ELR (cell line): ENCODE results near the gene ANG.

Experiments used
- DNase-seq: peaks from one replicate; pipeline ENCODE4 v3.0.0-alpha.2; 2015; ENCODE audit warnings: low read depth

The ANG gene

GRCh38 chr14:20676072-20676471 lies 12.5 kb upstream of the ANG start:
- no peak for DNase-seq

DNA sequence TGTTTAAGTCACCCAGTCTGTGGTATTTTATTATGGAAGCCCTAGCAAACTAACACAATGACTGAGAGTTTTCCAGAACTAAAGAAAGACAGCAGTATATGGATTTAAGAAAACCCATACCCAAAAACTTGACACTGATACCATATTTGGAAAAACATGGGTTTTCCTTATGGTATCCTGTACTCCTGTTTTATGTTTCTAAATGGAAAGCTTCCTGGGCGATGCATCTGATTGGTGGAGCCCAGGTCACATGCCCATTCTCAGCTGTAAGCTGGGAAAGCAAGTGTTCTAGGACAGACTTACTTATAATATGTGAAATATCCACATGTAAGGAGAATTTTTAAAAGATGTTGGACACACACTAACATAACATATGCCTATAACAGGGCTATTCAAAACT lies 8.7 kb upstream of the ANG start:
- peak; percentile 56 for DNase-seq

DNA sequence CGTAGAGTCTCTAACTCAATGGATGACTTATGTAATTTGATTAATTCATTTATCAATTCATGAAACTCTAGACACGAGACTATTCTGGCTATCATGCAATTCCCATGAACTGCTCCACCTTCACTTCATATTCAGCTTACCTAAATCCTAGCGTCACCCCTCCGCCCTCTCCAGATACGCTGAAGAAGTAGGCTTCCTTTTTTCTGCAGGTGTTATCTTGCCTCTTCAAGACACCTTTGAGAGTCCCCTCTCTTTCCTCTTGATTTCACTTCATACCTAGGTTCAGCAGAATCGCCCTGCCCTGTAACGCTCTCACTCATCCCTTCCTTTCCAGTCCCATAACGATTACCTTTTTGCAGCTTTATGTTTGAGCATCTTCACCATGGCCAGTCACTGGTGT lies 8.2 kb upstream of the ANG start:
- DNase-seq, result no peak

GRCh38 chr14:20680843-20681347 lies 7.7 kb upstream of the ANG start:
- no peak for DNase-seq

- DNase-seq, result peak; percentile 82
Measured at GRCh38 chr14:20681348-20682126, 7.0 kb upstream of the ANG start.

- DNase-seq, result no peak
Measured at GRCh38 chr14:20682127-20682434, 6.5 kb upstream of the ANG start.

DNA sequence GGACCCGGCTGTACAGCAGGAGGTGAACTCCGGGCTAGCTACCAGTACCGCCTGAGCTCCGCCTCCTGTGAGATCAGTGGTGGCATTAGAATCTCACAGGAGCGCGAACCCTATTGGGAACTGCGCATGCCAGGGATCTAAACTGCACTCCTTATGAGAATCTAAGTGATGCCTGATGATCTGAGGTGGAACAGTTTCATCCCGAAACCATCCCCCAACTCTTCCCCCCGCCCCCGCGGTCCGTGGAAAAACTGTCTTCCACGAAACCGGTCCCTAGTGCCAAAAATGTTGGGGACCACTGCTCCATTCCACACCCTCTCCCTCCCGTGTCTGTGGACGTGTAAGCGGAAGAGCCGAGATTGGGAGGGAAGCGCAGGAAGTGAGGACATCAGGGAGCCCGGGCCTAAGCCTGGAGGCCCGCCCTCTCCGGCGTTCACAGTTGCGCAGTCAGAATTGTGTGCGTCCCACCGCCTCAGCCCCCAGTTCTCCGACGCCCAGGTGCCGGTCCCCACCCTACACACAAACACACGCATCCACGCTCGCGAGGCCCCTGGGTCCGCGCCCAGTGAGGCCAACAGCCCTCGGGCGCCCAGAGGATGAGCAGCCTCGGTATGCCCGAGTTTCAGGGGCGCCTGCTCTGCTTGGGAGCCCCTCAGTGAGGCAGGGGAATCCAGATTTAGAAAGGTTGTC lies 6.0 kb upstream of the ANG start:
- peak; percentile 90 for DNase-seq

DNA sequence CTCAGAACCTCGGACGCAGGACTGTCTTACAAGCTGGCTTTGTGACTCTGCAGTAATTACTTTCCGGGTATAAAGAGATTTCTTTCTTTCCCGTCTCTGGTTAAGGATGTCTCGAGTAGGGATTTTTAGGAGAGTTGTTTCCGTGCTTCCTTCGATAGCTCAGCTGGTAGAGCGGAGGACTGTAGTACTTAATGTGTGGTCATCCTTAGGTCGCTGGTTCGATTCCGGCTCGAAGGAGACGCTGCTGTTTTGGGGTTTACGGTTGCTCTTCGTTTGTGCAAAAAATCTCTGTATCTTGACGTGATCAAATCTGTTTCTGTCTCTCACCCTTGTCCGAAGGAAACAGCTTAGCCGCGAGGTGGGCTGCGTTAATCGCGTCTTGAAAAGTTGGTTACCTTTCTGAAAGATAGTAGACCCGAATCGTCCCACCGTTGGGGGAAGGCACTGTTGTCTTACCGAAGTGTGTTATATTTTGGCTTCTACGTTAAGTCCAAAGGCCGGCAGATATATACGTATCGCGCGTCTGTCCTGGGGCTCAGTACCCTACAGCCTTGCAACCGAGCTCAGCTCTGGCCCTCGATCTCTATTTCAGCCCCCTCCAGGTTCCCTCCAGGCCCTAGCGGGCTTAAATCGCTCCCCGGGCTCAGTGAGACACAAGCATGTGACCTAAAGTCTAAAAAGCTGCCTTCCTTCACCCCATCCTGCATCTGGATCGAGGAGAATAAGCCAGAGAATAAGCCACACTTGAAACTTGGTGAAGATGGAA lies 5.3 kb upstream of the ANG start:
- DNase-seq, result peak; percentile 91

DNA sequence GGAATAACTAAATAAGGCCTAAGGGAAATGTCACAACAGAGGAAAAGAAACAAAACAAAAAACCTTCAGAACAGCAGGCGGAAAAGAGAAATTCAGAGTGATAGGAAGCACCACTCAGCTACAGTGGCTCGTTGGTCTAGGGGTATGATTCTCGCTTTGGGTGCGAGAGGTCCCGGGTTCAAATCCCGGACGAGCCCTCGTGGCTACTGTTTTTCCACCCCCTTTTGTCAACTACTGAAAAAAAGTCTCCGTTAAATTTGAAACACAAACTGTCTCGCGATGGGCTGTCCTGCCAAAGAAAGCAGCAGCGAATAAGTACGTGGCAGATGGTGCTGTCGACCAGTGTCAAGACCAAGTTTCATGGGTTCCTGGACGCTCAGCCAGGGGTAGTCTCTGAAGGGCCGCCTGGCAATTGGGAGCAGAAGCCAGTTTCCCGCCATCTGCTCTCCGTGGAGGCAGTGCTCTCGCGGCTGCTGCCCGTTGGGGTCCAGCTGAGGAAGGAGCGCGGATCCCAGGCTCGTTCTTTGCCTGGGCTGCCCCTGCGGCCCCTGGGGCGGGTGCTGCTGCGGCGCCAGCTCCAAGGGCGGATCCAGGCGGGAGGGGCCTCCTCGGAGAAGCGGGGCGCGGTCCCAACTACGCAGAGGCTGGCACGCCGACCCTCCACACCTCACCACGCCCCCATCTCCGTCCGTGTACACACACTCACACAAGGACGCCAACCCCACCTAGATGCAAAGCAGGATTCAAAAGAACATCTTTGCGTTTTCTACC lies 4.5 kb upstream of the ANG start, which contains the start of gene RNASE4:
Gene RNASE4, plus strand, starts transcription at position 670 of the 771 bp plus-strand sequence. CDS start 14,812 bp downstream, outside the sequence.
- peak; percentile 91 for DNase-seq

DNA sequence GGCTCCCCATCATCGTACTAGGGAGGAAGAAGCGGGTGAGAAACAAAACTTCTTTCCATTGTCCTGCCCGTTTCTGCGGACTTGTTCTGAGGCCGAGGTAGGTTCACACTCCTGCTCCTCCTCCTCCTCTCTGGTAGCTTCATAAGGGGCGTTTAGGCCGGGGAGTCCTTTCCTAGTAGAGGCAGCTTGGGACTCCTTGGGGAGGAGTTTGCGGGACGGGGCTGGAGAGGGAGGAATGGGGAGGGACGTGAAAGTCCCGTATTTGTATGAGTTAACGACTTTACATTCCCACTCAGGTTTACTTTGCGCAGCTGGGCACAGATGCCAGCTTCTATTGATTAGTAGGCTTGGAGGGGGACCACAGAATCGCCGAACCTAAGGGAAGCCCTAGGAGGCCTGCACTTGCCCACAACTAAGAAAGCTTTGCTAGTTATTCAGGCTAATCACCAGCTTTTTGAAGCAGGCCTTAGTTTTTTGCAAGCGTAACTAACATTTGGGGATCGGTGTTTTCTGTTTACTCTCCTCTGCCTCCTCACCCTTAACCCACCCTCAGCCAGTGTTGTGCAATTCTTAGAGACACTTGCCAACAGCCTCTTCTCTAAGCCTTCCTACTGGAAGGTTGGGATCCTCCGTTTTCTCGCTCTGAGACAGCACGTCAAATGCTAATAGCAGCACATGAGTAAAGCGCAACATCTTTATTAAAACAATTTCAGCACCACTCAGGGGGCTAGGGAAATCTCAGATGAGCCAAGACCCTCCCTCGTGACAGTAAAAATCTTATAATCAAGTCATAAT lies 3.7 kb upstream of the ANG start:
- DNase-seq, result peak; percentile 49

DNA sequence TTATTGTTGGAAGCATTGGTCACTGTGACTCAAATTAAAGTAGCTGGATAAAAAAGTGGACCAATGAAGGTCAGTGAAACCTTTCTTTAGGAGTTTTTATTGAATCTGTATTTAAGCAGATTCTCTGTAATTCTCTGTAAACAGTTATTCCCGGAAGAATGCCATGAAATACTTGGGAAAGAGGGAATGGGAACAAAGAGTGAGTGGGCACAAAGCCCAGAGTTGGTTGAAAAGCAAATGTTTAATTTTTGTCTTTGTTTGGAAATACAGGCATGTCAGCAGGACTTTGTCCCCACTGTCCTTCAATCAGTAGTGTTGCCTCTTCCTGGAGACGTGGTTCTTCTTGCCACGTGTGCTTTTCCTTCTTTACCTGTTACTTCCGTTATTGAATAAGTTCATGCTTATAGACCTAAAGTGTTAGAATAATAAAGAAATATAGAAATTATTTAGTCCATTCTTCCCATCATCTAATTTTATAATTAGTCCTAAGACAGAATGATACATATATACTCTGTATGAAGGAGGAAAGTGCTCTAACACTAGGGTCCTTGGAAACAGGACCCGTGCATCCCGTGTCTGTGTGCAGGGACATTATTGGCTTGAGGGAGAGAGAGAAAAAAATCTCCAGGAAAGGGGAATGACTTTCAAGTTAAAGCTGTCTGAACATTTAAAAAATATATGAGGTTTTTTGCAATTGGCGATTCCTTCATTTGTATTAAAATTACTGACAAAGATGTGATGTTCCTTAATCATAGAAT lies 2.0 kb upstream of the ANG start:
- no peak for DNase-seq

GRCh38 chr14:20687362-20688166 lies 1.0 kb upstream of the ANG start:
- no peak for DNase-seq

- DNase-seq, result peak; percentile 72
Measured at GRCh38 chr14:20690848-20691640, 2.5 kb downstream of the ANG start.

GRCh38 chr14:20692116-20692751 lies 3.7 kb downstream of the ANG start:
- DNase-seq, result no peak

GRCh38 chr14:20696764-20697163 lies 8.2 kb downstream of the ANG start:
- DNase-seq, result no peak

DNA sequence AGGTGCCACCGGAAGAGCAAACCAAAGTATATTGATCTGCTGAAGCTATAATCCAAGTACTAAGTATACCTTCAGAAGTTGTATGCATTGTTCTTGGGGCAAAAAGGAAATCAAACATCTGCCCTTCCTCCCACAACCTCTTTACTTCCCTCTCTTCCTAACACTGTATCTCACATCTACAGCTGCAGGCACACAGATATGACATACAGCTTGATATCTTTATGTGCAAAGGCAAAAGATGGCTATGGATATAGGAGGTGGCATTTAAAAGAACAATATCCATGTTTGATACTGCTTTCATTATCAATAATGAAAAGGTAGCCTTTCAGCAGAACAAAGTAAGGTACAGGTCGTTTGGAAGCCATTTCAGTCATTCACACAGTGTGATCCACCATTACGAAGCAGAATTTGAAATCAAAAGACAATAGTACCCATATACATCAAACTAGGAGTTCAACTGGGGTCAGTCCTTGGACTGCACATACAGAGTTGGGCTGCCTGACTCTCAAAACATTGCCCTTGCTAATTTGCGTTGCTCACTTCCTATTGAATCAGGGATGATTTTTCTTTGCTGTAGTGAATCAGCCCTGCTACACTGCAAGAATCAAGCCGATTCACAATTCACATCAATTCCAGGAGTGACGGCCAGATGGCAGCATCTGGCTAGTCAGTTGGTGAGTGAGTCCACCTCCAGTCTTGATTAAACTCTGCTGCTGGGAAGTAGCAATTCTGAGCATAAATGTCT lies 8.9 kb downstream of the ANG start:
- DNase-seq, result peak; percentile 74

DNA sequence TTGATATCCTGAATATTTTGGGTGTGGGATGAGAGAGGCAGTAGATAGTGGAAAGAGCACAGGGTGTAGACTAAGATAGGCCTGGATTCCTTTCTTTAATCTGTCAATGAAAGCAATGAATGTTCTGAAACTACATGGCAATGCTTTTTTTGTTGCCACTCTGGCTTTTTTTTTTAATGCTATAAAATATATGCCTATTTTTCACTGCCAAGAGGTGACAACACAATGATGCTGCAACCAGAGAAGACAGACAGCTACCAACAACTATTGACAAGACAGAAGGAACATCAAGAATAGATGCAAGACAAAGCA lies 9.4 kb downstream of the ANG start:
- DNase-seq, result no peak

- no peak for DNase-seq
Measured at GRCh38 chr14:20698934-20699333, 10.4 kb downstream of the ANG start.
